Stromal cell of bone marrow (primary cell): ENCODE data around the gene CMTR1.

ENCODE experiments used
- DNase-seq: peaks from one replicate; pipeline ENCODE4 v3.0.0-alpha.2; 2012; ENCODE audit warnings: low read depth

Gene CMTR1

DNA sequence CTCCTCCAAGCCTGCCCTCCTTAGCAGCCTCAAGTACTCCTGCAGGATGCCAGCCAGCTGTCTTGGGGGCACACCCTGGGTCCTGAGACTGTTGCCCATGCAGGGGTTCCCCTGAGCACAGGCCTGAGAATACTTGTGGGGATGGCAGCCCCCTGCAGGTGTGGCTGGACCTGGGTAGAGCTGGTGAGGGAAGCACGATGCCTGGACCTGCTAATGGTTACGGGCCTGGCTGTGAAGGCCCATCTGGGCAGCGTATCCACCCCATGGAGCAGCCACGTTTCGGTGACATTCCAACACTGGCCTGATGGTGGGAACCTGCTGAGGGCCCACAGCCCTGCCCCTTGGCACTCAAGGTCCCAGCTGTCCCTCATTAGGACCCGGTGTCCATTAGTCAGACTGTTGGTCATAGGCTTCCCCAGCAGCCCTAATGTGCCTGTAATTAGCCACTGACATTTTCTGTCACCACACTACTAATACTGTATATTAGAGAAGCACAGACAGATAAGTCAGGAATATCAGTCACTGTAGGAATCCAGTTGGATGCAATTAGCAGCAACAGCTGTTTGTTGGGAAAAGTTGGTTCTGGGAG is 46.3 kb downstream of the CMTR1 start:
- DNase-seq = no peak

DNA sequence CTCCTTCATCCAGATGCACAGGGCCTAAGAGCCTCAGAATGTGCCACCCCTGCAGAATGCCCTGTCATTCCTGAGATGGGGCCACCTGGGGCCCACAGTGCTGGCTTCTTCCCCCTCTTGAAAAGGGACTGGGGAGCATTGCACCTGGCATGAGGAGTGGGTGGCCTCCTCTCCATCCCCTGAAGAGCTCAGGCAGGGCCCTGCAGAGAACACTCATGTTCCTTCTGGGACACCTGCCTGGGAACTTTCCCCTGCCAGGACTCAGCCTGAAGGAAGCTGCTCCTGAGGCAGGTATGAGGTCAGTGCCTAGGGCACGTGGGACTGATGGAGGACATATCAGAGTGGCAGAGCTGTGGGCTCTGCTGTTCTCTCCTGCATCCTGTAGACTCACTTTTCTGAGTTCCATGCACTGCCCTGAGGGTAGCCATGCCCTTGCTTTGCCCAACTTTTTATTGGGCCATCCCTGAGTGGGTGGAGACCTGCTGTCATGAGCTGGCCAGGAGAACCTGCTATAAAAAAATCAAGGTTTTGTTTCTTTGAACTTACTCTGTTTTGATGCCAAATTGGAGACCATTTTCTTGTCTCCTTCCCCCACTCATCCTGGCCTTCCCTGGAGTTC is 47.2 kb downstream of the CMTR1 start:
- no peak for DNase-seq

DNA sequence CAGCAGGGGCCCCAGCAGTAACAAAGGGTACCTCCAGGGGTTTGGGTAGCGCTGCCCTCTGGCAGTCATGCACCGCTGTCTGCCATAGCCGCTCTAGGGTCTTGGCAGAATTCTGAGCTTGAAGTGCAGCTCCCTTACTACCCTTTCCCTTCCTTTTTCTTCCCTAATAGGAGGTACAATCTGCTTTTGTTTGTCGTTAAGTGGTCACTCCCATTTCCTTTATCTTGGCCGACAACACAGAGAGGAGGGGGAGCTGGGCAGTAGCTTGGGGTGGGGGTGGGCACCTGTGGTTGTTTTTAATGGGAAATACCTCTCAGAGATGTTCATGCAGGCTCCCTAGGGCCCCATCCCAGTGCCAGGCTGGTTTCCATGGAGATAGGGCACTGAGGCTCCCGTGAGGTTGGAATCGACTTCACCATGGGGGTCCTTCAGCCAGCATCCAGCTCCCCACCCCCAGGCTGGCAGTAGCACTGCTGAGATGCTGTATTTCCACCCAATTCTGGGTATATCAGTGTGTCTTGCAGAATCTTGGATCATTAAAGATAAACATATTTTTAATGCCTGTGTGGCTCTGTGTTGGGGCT is 48.0 kb downstream of the CMTR1 start:
- no peak for DNase-seq

DNA sequence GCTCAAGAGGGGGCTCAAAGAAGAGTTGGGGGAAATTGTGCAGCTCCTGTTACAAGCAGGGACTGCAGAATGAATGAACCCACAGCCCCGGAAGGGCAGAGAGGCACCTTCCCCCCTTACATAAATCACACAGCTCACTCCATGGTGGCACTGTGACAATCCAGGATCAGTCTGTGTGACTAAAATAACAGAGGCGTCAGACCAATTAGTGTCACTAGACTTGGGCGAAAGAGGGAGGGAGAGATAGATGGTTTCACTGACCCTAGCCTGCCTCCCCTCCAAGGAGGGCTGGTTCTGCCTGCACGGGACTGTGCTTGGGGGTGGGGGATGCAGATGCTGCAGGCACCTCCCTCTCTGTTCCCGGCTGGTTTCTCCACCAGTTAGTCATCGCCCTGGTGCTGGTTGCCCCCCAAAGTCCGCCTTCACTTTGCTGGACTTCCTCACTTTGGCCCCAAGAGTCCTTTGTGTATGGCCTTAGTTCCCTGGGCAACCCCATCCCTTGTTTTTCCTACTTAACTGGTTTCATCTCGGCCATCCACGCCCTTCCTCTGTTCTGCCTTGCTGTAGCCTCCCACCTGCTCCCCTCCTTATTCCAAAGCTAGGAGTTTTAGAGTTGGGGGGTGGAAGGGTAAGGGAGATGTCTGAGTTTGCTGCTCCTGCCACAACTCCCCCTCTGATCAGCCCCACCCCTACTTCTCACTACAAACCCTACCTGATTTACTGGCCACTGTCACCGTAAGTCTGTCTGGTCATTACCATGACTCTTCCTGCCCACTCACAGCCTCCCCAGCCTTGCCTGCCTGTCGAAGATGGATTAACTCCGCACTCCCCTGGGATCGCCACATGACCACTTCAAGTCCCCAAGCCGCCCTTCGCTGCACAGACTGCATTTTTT is 48.9 kb downstream of the CMTR1 start:
- DNase-seq = no peak

DNA sequence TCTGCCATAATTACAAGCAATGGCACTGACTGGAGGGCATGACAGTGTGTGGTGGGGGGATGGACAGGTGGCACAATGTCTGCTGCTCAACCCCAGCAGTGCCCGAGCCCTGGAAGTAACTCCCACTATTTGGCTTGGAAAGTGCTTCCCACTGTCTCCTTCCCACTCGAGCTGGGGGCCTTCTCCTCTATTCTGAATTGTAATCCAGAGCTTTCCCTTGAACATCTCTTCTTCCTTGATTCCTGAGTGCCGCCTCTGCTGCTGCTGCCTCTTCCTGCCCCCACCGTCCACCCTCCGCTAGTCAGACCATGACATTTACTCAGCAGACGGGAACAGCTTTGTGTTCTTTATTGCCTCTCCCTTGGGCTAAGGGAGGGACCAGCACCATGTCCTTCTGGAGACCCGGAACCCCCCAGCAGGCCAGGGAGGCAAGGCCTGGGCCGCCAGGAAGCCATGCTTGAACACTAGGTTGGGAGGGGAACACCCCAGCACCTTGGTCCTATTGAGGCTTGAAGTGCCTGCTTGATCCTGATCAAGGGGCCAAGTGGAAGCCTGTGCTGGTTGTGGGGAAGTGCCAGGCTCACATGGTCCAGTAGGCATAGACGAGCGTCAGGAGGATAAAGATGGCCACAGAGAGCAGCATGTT is 49.7 kb downstream of the CMTR1 start:
- DNase-seq = no peak

DNA sequence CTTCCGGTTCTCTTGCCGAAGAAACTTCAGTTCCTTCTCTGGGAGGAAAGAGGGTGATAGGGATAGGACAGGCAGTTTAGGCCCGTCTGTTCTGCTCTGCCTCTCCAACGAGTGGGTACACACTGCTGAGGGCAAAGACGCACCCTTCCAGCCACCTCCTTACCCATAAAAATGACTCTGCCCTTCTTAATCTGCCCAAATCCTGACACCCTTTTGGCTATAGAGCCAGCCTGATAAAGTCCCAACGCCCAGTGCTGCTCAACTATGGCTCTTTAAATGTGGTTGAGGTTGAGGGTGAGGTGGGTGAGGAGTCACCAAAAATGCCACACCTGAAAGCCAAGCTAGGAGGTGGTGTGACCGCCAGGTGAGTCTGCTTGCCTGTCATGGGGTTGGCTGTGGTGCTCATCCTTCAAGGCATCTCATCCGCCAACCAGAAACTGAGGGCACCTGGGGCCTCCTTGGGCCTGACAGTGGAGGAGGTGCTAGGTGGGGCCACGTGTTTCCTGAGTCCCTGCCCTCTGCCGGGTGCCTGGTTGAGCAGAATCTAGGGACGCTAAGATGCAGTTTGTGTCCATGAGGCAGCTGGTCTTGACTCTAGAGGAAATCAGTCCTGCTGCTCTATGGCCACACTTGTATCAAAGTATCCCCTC is 50.4 kb downstream of the CMTR1 start:
- DNase-seq = no peak

DNA sequence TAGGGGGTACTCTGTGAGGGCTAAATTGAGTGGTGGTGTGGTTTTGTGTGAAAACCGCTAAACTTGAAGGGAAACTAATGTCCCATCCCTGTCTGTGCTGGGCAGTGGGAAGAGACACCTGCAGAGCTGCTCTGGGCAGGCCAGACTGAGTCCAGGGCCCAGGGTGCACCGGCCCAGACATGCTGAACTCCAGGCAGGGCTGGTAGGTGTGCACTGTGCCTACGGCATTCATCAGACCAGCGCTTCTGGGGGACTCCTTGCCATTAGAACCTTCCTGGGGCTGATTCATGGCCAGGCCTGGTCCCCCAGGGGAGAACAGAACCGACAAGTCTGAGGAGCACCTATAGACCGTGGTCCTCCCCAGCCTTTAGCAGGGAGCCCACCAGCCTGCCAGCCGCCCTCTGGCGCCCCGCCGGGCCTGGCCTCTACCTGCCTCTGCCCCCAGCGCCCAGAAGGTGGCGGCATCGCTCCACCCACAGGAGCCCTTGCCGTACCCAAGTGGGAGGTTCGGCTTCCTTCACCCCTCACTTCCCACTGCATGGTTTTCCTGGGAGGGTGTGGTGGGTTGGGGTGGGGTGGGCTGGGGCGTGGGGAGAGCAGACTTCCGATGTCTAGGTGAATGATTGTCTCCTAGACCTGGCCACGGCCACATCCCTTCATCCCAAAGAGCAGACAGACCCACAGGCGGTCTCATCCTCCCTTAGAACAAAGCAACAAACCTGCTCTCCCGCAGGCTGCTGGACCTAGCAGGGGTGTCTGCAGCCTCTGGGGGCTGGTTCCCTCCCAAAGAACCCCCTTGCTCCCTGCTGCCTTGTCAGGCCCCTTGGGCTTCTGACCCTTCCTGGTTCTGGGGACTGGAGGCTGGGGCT is 51.1 kb downstream of the CMTR1 start:
- no peak for DNase-seq

DNA sequence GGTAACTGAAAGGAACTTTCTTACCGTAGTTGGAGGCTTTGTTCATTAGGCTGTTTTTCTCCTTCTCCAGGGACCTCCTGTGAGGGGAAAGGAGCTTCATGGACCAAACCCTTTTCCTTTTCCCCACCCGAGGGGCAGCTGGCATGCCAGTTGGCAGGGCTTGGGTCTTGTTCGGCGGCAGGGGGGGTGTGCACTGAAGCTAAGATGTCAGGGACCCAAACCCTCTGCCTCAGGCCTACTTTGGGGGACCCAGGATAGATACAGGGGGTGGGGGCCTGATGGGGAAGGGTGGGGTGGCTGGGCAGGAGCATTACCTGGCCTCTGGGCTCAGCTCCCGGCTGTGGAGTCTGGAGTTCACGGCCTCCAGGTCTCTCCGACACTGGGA is 51.8 kb downstream of the CMTR1 start:
- DNase-seq = no peak

DNA sequence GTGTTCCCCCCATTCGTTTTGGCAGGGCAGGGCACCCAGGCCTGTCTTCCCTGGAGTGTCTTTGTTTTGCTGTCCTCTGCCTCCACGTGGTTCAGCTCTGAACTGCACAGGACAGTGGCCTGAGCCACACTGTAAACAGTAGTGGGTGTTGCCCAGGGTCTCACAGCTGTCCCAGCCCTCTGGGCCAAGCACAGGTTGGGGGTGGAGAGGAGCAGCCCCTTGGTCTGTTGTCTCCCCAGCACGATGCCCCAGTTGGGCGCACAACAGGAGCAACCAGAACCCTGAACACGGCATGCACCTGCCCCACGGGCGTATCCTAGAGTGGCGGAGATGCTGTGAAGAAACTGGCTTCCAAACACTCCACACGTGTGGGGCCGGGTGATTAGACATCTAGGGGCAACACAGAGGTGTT is 52.3 kb downstream of the CMTR1 start:
- DNase-seq = no peak

DNA sequence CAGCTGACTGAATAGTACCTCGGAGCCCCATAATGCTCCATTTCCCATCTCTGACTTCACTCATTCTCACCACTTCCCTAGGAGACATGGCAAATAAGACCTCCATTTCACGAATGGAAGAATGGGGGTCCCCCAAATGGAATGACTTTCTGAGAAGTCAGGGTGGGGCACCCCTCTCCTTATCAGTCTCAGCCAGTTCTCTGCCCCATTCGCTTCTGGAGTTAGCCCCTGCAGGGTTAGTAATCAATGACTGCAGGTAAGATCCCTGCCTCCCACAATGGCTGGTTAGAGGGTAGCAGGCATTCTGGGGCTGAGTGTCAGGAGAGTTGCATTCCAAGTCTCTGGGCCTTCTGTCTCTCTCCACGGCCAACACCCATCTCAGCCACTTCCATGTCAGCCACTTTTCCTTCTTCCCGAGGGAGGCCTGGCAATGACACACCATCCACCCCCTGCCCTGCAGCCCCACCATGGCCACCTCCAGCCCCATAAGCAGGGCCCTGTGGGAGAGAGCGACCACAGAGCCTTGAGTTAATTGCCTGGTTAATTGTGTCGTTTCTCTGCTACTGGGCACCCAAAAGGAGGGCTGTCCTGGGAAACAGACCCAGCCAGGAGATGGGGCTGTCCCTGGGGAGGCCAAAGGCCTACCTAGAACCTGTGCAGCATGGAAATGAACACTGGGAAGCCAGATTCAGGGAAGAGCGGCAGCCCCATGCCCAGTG is 53.3 kb downstream of the CMTR1 start:
- DNase-seq = no peak

DNA sequence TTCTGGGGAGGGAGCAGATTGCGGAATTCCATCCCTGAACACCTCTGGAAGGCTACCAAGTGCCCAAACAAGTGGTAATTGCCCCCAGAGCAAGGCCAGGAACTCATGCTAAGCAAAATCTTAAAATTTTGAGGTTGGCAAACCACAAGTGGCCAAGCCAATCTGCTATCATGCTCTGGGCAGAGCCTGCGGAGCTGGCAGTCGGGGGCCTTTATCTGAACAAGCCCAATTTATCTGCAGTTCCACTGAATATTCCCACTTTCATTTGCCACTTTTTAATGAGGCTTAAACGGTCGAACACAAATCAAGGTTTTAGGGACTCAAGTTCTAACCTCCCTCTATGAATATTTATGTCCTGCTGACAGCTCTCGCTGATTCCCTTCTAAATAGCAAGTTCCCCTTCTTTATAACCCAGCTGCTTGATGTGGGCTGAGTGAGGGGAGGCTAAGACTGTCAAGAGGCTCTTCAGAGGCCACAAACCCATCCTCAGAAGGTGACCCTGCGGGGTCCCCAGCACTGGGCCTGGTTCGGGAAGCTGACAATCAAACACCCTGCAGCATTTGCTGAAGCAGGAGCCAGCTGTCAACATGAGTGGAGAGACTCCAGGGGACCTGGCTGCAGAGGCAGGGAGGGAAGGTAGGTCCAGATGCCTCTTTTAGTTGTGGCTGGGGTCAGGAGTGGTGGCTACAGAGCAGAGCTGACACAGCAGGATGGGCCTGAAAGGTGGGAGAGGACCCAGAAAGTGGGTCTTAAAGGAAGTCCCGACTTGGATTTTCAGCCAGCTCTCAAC is 54.8 kb downstream of the CMTR1 start:
- DNase-seq = no peak

DNA sequence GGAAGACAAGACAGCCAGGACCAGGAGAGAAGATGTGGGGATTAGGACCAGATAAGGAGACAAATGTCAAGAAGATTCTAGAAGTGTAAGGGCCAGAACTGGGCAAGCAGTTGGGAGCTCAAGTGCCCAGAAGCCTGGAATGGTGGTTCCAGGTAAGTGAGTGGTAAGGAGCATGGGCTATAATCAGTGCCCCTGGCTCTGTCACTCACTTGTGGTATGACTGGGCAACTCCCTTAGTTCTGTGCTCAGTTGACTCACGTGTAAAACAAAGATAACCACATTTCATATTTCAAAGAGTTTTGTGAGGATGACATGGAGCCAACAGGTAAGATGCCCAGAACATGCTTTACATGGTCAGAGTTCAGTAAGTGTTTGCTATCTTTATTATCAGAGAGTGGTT is 55.5 kb downstream of the CMTR1 start:
- DNase-seq = no peak

DNA sequence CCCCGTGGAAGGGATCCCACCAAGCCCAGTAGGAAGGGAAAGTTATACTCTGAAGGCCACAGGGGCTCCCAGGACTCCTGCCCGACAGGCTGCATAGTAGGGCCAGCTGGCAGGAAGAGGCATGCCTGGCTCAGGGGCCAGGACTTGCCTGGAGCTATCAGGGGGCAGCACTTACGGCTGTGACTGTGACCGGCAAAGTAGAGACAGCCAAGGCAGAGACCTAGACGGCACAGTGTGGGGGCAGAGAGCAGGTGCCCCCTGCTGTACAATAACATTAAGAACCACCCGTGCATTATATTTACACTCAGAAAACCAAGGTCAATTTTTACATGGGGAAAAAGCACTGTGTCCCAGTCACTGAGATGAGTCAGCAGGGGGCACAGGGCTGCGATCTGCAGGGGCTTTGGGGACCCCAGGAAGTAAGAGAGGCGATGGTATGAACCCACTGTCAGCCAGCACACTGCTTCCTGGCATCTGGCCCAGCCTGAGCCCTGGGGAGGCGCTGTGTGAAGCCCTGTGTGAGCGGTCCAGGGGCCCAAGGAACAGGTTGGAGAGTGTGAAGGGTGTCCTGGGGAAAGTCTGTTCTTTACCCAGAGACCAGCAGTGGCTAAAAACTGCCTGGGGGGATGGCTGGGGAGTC is 56.8 kb downstream of the CMTR1 start:
- DNase-seq = no peak

DNA sequence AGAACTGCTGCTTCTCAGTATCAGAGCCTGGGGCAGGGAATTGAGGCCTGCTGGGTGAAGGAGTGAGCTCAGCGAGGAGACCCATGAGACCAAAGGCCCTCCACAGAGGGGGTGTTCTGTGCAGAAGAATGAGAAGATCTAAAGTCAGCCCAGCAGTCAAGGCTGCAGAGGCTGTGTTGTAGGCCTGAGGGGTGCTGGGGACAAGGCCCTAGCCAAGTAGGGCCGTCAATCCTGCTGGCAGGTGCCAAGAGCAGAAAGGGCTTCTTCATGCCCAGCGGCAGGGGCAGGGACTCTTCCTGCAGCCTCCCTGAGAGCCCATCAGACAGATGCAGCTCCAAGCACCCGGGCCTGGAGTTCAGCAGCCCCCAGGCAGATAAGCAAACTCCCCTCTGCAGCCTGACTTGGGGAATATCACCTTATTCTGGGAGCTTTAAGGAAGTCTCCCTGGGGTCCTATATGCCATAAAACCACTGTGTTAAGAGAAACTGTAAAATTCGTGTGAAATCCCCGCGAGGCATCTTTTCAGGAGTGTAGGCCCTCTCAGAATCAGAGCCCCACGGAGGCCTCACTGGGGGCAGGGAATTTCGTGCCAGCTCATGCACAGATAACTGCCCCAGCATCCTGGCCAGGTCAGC is 57.6 kb downstream of the CMTR1 start:
- no peak for DNase-seq

DNA sequence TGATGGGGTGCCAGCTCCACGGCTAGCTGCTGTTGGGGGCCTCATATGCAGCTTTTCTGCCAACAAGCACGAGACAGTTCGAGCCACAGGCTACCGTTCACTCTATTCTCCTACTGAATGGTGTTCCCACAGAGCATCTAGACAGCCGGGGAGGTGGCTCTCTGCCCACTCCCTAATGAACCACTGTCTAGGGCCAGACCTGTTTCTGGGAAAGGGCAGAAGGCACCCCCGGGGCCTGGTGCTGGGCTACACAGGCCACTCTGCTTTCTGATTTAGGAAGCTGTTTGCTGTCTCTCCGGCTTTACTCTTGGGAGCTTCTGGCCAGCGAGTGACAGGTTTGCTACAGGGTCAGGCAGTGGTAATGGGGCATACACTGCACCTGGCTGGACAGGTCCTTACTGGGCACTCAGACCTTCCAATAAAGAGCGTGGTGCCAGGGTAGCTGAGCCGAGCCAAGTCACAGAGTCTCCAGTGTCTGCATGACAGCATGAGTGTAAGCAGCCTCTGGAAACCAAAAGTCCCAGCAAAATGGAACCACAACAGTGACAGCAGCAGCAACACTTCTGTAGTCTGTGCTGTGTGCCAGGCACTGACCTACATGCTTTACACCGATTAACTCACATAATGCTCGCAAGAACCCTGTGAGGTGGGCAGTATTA is 58.3 kb downstream of the CMTR1 start:
- no peak for DNase-seq

DNA sequence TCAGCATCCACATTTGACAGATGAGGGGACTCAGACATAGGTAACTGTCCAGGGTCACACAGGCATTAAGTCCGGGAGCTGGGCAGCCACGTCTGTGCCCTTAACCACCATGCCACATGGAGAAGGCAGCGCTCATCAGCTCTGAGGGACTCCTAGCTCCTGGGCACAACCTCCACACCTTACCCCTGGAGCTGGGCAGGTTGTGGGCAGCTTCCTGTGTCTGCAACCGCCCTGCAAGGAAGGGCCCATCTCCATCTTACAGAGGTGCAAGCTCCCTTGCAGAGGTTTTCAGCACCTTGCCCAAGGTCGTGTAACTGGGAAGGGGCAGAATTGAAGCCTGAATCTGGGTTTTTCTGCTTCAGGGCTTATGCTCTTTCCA is 58.8 kb downstream of the CMTR1 start:
- no peak for DNase-seq

DNA sequence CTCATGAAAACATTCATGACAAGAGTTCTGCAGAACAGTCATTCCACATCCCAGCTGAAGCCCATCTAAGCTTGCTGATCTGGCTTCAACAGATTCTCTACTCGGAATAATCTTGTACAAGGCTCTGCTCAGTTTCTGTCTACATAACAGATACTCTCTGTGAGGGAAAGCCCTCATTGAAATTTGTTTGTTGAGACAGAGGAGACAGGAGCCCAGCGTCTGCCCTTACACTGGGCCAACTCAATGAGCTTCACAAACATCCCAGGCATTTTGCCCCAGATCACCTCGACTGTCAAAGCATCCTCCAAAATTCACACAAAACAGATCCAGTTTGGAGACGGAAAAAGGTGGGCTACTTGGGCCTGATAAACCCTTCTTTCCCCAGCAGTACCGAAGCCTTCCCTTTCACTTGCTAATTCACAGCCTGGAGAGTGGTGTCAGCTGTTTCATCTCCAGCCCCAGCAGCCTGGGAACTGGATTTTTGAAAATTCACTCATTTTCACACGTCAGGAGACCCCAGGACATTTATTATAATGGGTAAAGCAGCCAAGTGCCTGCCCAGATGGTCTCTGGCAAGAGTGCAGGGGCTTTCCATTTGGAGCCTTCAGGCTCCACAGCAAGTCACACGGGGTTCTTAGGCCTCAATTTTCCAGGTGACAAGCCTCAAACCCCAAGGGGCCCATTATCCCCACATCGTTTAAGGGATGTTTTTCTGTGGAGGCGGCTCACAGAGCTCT is 59.4 kb downstream of the CMTR1 start:
- no peak for DNase-seq
